Fibroblast of gingiva (primary cell): ENCODE data around the gene VWA8.
"Not testable (repeated sequence)": the region's sequence is repeated elsewhere in the genome, so short reads cannot be mapped to it uniquely, and the experiment has no call there.

Experiments used
- DNase-seq: peaks from one replicate; pipeline ENCODE4 v3.0.0-alpha.2; 2011; ENCODE audit warnings: low read depth

Gene VWA8

DNA sequence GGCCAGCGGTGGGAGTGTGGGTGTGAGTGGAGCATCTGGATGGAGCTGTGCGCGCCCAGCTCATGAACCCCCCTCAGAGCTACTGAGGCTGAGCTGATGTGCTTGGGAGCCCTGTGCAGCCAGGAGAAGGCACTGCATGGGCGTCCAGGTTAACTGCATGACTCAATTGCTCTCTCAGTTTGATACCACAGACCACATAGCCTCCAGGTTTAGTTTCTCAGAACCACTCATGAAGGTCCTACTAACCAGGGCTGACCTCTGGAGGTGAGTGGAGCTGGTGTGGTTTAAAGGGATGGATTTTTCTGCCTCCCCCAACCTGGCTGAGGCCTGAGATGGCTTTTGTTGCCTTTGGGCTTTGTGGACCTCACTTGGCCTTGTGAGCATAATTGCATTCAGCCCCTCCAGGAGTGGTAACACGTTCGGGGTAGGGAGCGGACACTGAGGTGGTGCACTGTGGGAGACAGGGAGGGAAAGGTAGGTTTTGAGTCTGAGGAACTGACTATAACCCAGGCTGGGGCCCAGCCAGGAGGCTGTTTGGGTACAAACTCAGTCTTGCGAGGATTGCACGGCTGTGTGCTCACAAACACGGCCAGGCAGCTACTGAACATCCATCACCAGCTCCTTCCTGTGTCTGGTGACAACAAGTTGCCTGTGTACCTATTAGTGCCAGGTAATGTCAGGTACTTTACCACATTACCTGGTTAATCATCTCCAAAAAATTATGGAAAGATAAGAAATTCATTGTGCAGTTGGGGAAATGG is 406.1 kb downstream of the VWA8 start:
- DNase-seq = no peak

DNA sequence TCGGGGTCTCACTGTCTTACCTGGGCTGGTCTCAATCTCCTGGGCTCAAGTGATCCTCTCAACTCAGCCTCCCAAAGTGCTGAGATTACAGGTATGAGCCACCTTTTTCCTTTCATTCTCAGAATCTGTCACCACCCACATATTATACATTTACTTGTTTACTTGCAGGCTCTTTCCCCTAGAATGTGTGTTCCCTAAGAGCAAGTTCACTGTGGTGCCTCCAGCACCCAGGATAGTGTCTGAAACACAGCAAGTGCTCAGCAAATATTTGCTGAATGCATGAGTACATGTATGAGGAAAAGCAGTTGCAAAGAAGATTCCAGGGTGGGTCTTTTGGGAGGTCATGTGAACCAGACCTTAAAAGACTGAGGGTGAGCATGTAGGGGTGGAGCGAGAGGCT is 406.7 kb downstream of the VWA8 start:
- DNase-seq = no peak

DNA sequence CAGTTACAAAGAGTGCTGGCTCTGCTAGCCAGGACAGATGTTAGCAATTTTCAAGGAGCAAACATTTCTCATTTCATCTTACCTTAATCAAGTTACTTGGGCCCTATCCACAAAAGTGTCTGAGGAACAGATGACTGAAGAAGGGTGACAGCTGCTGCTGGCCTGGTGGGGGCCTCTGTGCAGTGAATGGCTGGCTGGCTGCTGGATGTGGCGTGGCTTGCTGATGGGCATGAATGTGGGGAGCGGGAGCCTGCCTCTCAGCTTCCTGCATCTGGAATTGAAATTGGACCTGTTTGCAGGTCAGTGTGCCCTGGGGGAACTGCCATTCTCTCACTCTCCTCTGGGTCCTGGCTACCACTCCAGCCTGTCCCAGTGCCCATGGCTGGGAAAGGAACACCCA is 408.9 kb downstream of the VWA8 start:
- no peak for DNase-seq

DNA sequence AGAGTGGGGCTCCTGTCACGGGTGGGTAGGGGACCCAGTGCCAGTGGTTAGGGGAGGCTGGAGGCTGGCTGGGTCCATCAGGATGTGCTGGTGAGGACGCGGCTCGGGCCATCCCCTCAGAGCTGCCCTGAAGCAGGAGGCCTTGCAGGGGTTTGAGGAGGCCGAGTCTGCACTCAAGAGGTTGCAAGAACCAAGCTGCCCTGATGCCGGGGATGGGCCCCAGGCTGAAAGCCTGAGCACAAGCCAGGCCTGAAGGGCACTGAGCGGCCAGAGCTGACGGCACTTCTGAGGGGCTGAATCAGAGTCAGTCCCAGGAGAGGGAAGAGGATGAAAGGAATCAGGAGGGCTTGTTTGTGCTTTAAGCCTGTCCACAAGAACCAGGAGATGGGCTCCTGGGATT is 410.6 kb downstream of the VWA8 start:
- no peak for DNase-seq

DNA sequence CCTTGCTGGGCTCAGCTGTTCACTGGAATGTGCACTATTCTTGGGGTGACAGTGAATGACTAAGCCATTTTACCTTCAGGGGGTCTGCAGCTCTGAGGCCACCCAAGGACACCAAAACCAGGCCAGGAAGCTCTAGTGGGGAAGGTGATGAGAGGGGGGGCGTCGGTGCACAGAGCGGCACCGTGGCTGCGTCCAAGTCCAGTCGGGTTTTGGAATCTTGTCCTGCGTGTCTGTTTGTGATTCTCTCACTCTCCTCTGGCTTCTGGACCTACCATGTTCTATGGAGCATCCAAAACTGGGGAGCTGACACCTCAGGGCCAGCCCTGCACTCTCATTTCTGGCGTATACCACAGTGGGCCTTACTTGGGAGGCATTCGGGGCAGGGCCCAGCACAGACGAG is 411.4 kb downstream of the VWA8 start:
- DNase-seq = no peak

DNA sequence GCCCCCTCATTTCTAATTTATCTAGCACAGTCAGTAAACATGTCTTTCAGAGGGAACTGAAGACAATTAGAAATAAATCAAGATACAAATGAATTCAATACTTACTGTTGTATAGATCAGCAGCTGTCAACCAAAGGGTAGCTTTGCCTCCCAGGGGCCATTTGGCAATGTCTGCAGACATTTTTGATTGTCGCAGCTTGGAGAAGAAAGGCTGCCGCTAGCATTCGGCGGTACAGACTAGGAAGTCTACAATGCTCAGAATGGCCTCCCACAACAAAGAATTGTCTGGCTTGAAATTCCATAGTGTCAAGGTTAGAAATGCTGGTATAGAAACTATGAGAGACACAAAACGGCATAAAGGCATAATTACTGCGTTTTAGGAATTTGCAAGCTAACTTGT is 412.0 kb downstream of the VWA8 start:
- no peak for DNase-seq

DNA sequence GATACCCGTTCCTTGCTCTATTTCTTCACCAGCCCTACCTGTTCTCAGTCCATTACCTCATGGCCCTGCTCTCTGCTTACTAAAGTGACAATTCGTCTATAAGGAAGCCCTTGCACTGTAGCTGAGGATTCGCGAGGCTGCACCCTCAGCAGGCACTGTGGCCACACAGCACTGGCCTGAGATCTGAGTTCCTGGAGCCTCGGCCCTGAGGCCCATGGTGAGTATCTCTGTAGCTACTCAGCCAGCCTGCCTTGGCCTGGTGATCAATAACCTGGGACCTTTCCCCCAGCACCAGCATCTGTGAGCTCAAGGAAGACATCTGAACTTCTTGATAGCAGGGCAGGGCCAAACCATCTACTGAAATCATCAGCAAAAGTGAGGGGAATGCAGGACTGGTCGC is 412.9 kb downstream of the VWA8 start:
- DNase-seq = no peak

DNA sequence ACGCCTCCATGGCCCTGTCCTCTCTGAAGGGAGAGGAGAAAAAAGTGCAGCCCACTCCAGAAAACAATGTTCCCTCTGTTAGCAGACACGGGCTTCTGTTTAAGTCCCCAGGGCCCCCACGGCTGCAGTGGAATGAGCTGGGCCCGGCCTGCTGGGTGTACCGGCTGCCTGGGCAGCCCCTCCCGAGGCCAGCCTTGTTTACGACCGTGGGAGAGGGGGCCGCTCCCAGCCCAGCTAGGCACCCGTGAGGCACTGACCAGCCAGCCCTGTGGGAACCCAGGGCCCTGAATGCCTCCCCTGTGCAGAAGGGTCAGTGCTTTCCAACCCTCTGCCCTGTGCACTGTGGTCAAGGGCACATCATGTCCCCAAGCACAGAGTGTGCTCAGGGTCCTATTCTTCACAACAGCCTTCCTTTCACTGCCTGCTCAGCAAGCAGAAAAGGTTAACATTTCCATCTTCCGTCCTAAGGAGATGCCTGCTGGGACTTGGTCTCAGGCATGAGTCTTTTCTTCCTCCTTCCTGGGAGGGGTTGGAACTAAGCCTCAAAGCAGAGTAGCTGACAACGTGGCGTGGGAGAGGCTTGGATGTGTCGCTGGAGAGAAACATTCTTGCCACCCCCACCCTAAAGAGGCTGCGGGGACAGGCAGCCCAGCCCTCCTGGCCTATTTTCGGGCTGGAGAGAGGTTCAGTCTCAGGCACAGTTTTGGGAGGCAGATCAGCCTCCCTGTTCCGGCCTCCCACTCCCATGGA is 413.5 kb downstream of the VWA8 start:
- no peak for DNase-seq

DNA sequence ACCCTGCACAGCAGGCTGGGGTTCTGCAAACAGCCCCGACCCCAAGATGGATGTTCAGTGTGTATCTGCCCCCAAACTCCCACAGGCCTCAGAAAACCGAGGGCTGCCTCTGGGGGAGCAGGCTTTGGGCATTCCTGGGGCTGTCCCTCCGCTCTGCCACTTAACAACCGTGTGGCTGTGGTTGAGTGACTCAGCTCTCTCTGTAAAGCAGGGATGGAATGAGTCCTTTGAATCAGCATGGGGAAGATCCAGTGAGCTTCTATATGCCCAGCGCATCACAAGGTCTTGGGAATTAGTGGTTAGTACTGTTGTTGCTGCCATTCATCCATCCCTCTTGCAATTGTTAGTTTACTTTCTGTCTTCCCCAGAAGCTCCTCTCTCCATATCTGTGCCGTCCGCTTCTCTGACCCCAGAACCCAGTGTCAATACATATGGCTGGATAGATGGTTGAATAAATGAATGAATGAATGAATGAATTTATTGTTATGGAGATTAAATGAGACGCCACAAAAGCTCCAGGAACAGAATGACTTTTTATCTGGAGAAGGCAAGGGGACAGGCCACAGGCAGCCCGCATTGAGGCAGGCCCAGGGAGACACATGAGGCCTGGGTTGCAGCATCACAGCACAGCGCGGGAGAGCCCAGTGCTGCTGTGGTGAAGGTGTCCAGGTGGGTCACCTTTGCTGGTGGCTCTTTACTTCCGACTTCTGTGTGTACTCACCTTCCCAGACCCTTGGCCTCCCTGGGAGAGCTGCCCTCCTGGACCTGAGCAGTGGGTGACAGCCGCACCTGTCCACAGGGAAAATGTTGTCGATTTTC is 414.3 kb downstream of the VWA8 start:
- DNase-seq = peak; percentile 14

DNA sequence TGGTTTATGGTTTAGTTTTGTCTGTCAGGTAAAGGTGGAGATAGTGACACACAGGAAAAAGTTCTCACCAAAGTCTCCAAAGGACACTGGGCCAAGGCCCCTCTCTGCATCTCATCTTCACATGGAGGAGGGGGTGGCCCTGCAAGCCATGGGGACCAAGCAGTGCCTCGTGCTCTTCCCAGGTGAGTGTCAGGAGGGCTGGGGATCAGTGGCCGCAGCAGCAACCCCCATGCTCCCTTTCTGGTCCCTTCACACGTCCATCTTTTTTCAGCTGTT is 415.5 kb downstream of the VWA8 start:
- no peak for DNase-seq

DNA sequence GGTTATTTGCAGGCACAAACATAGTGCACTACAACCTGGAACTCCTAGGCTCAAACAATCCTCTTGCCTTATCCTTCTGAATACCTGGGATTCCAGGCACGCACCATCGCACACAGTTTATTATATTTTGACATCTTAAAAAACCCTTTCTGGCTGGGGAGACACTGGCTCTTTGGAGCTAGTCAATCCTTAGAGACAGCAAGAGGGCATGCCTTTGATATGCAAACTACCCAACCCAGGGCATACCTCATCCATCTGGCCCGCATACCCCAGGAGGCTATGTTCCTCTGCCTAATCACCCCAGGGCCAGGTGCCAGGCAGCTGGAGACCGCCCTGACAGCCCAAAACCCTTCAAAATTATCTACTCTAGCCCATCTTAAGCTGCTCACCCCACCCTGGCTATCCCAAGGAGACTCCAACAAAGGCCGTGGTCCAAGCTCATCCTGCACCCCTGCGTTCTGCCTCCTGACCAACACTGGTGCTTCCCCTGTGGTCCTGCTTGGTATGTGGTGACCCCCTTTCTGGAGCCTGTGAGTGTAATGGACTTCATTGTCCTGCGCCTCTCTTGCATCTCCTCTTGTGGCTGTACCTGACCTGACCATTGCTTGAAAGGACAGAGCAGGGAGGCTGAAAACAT is 417.1 kb downstream of the VWA8 start:
- DNase-seq = no peak

DNA sequence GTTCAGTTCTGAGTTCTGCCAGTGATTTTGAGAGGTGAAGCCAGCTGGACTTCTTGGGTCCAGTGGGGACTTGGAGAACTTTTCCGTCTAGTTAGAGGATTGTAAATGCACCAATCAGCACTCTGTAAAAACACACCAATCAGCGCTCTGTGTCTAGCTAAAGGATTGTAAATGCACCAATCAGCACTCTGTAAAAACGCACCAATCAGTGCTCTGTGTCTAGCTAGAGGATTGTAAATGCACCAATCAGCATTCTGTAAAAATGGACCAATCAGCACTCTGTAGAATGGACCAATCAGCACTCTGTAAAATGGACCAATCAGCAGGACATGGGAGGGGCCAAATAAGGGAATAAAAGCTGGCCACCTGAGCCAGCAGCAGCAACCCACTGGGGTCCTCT is 418.1 kb downstream of the VWA8 start:
- DNase-seq = not testable (repeated sequence)

DNA sequence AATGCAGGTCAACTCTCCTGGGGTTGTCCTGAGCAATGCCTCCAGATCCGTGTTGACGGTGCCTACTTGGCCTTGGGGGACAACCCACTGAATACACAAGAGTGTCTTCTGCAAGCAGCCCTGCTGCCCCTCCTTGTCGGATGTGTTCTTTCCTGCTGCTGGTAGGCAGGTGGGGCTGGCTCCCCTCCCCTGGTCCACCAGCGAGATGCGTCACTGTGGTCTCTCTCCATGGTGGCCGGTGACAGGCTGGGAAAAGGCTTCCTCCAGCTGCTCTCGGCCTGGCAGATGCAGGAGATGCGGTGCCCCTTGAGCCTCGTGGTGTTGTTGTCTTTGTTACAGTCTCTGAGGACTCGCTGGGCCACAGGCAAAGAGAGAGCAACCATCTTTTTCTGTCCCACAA is 418.6 kb downstream of the VWA8 start:
- DNase-seq = no peak

DNA sequence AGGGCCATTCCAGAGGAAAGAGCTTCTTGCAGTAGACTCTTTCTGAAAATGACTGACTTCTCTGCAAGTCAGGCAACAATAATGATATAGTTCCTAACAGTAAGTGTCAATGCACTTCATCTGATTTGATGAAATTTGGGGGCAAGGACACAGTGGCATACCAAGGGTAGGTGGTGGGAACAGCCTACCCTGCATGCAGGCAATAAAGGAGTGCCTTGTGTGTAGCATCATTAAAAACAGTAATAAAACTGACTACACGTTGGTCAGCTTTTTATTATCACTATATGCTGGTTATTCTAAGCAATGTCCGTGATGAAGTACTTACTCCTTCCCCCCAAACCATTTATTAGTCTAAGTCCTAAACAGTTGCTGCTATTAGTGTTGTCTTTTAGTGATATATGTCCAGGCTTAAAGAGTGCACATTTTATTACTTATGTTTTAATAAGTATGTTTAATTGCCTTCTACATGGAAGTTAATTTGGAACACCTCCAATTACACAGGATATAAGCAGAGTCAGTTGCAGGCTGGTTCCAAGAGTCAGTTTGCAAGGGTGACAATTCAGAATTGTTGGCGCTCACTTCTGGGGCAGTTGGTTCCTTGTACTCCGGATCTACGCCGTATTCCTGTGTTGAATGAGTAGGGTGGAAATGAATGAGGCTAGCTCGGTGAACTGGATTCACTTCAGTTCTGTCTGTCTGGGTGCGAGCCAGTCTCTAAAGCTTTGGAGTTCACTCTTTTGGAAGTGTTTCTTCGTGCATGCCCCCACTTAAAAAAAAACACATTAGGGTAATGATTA is 419.6 kb downstream of the VWA8 start:
- DNase-seq = no peak

DNA sequence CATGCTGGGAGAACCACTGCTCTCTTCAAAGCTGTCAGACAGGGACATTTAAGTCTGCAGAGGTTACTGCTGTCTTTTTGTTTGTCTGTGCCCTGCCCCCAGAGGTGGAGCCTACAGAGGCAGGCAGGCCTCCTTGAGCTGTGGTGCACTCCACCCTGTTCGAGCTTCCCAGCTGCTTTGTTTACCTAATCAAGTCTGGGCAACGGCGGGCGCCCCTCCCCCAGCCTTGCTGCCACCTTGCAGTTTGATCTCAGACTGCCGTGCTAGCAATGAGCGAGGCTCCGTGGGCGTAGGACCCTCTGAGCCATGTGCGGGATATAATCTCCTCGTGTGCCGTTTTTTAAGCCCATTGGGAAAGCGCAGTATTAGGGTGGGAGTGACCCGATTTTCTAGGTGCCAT is 420.7 kb downstream of the VWA8 start:
- not testable (repeated sequence) for DNase-seq

DNA sequence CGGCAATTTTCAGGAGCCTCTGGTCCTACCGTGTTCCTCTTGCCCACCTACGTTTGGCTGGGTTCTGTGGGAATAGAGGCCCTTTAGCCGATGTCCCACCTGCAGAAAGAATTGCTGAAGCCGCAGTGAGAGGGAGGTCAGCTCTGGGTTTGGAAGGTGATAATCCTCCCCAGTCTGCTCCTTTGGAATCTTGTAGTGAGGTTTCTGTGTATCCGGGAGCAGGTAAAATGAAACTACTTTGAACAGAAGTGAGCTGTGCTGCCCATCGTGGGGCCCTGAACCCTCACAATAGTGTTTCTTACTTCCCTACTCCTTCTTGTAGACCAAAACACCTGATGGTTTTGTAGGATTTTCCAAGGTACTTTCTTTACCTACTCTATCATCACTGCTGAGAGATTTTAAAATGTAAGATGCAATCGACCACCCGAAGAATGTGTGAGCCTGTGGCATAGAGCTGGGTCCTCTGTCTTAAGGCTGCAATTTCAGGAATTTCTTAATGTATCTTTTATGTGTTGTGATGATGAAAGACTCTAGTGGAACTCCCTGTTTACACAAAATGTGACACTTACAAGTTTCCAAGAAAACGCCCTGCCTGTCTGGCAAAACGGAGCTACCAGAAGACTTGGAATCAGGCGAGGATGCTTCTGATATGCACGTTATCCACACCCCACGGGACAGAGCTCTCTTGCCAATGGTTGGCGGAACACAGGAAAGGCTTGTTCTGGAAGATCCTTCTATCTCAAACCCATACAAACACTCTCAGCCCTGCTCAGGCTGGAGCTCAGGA is 427.4 kb downstream of the VWA8 start:
- peak; percentile 46 for DNase-seq

DNA sequence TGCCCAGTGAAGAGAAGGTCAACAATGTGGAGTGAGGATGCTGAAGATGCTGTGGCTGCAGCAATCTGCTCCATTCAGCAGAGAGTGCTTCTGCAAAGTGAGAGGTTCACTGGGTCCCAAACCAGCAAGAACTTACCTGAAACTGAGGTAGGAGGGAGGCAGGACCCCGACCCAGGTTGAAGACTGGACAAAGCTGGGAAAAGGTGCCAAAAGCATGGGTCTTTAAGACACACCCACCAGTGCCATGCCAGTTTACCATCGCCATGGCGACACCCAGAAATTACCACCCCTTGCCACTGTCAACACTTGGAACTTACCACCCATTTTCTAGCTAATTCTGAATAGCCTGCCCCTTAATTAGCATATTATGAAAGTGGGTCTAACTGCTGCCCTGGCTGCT is 432.9 kb downstream of the VWA8 start:
- no peak for DNase-seq

DNA sequence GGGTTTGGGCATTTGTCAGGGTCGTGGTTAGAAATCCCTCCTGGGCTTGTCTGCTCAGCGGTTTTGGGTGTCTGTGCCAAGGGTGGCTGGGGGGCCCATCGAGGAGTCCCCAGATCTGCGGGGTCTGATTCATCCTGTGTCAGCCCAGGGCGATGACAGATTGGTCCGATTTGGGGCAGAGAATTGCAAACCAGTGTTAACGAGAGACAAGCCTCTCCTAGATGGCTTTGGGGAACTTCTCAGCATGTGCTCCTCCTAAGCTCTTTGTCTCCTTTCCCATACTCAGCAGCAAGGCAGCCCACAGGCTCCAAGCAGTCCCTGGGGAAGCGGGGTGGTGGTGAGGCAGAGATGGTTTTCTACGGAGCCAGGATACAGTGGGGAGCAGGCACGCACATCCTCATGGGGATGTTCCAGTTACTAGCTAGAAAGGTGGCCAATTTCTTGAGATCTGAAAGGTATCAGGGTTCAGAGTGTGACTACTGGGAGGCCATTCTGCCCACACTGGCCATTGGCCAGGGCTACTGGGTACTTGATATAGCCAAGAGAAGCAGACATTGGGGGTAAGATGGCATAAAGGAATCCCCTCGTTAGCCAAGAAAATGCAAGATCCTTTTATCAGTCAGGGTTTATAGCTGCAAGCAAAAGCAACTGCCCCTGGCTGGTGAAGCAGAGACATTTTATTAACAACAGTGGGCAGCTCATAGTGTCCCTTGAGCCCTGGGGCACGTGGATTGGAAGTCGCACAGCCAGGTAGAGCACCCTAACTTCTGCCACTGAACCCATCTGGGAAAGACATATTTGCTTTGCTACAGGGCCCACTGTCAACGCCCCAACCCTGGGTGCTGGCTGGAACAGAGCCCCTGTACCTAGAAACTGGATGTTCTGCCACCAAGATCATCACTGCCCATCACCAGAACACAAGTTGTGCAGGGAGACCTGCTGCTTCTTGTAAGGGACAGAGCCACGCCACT is 440.0 kb downstream of the VWA8 start:
- DNase-seq = no peak

DNA sequence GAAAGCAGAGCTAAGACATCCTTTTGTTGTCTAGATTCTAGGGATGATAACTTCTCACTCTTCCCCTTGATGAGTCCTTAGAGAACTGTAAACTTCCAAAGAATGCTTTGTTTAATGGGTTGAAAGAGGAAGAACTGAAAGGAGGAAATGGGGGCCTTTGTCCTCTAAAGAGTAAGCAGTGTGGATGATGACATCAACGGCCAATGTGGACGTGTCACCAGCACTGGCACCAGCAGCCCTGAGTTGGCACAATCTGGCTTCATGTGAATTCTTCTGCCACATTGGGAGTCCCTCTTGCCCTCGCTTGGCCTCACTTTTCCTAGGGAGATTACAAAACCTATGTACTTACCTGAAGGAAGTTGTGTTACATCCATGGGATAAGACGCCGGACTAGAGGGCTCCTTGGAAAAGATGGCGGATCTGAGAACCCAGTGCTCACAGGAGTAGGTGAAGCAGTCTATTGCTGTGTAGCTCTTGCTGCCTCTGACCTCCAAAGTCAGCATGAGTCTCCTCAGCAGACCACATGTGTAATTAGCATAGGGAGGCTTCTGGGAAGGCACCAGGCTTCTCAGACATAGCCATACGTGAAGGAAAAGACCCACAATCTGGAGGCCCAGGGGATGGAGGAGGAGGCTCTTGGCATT is 440.8 kb downstream of the VWA8 start:
- no peak for DNase-seq
